K562 (cell line): ENCODE data around the gene LRP10. TPM values are rescaled to one million over a fixed set of nuclear protein-coding genes. Genes with fewer than 3 reads are reported as not detected.

ENCODE experiments used
- CBFA2T2 ChIP-seq: fragments of 450-650 bp; conservative IDR thresholded peaks from 2 replicates; pipeline ENCODE4 v1.6.1; 2017; ENCODE audit warnings: mild to moderate bottlenecking
- CEBPB ChIP-seq: fragments of 450-650 bp; IDR thresholded peaks from 2 replicates; pipeline ENCODE4 v1.6.1; 2016; ENCODE audit warnings: missing genetic modification characterization, missing compliant biosample characterization
- CREB3 ChIP-seq: fragments of 450-650 bp; conservative IDR thresholded peaks from 2 replicates; pipeline ENCODE4 v1.6.1; 2016; ENCODE audit warnings: missing genetic modification characterization, low read depth, mild to moderate bottlenecking, missing compliant biosample characterization, moderate library complexity
- CREBBP ChIP-seq: IDR thresholded peaks from one replicate; pipeline ENCODE4 v1.6.1; 2012; ENCODE audit warnings: low read depth, mild to moderate bottlenecking, control low read depth, inconsistent platforms, low read length
- DACH1 ChIP-seq: fragments of 450-650 bp; IDR thresholded peaks from 2 replicates; pipeline ENCODE4 v1.6.1; 2018; ENCODE audit not compliant: partially characterized antibody
- ERF ChIP-seq: fragments of 450-650 bp; formaldehyde crosslinking; IDR thresholded peaks from 2 replicates; pipeline ENCODE4 v1.4.0; 2020; ENCODE audit warnings: mild to moderate bottlenecking, mixed read lengths
- FOXJ3 ChIP-seq: sonication (generic); formaldehyde crosslinking; IDR thresholded peaks from 2 replicates; pipeline ENCODE4 v1.4.0; 2020; ENCODE audit warnings: mild to moderate bottlenecking, missing genetic modification reagents
- GATAD2A ChIP-seq: fragments of 450-650 bp; IDR thresholded peaks from 2 replicates; pipeline ENCODE4 v1.6.1; 2017
- HNRNPH1 ChIP-seq: fragments of 200-400 bp; formaldehyde crosslinking; optimal IDR thresholded peaks from 2 replicates; pipeline ENCODE3; 2017; ENCODE audit warnings: low read depth, mild to moderate bottlenecking, low read length, moderate library complexity
- HNRNPL ChIP-seq: fragments of 200-400 bp; formaldehyde crosslinking; IDR thresholded peaks from 2 replicates; pipeline ENCODE4 v1.6.1; 2017; ENCODE audit warnings: low read depth, mild to moderate bottlenecking, low read length
- MEIS2 ChIP-seq: fragments of 450-650 bp; IDR thresholded peaks from 2 replicates; pipeline ENCODE4 v1.6.1; 2014; ENCODE audit warnings: mild to moderate bottlenecking; ENCODE audit not compliant: partially characterized antibody
- PRPF4 ChIP-seq: fragments of 200-400 bp; formaldehyde crosslinking; IDR thresholded peaks from one replicate; pipeline ENCODE4 v1.6.1; 2017; ENCODE audit warnings: low read length, low read depth, mild to moderate bottlenecking; ENCODE audit not compliant: insufficient read depth, poor library complexity, severe bottlenecking
- PYGO2 ChIP-seq: fragments of 450-650 bp; IDR thresholded peaks from 2 replicates; pipeline ENCODE4 v1.6.1; 2016; ENCODE audit warnings: mild to moderate bottlenecking, missing genetic modification characterization, moderate library complexity, missing compliant biosample characterization
- RBM22 ChIP-seq: fragments of 200-400 bp; formaldehyde crosslinking; IDR thresholded peaks from 2 replicates; pipeline ENCODE4 v1.6.1; 2018; ENCODE audit warnings: low read length, low read depth; ENCODE audit not compliant: poor library complexity, severe bottlenecking
- RFX1 ChIP-seq: fragments of 450-650 bp; IDR thresholded peaks from 2 replicates; pipeline ENCODE4 v1.6.1; 2016; ENCODE audit warnings: mild to moderate bottlenecking, moderate library complexity
- SMARCA4 ChIP-seq: fragments of 450-650 bp; IDR thresholded peaks from 2 replicates; pipeline ENCODE4 v1.6.1; 2016
- SNIP1 ChIP-seq: fragments of 450-650 bp; IDR thresholded peaks from 2 replicates; pipeline ENCODE4 v1.7.1; 2017; ENCODE audit warnings: low read depth, mild to moderate bottlenecking
- TAF9B ChIP-seq: fragments of 450-650 bp; IDR thresholded peaks from 2 replicates; pipeline ENCODE4 v1.6.1; 2018; ENCODE audit warnings: mild to moderate bottlenecking; ENCODE audit not compliant: partially characterized antibody
- TGIF2 ChIP-seq: sonication (generic); formaldehyde crosslinking; IDR thresholded peaks from 2 replicates; pipeline ENCODE4 v1.8.1; 2022; ENCODE audit warnings: mild to moderate bottlenecking, missing genetic modification reagents, moderate library complexity
- YBX1 ChIP-seq: fragments of 450-650 bp; IDR thresholded peaks from 2 replicates; pipeline ENCODE4 v1.7.1; 2016; ENCODE audit warnings: mild to moderate bottlenecking
- YY1 ChIP-seq, 3 experiments: IDR thresholded peaks; 2 replicates each; pipeline ENCODE4 v1.6.1; 2011; ENCODE audit warnings: low read length in 2 of 3, mild to moderate bottlenecking in 2 of 3, moderate library complexity in 2 of 3, borderline replicate concordance in 1 of 3, control low read depth in 1 of 3, low read depth in 1 of 3; ENCODE audit not compliant: insufficient read depth in 3 of 3, insufficient replicate concordance in 2 of 3, control insufficient read depth in 1 of 3, insufficient read length in 1 of 3; ENCODE audit errors: extremely low read depth in 1 of 3
- ZBTB5 ChIP-seq: fragments of 450-650 bp; IDR thresholded peaks from 2 replicates; pipeline ENCODE4 v1.6.1; 2017; ENCODE audit warnings: antibody characterized with exemption
- ZNF184 ChIP-seq: sonication (generic); formaldehyde crosslinking; IDR thresholded peaks from 2 replicates; pipeline ENCODE4 v1.5.0; 2020; ENCODE audit warnings: missing genetic modification reagents
- ZNF280A ChIP-seq: fragments of 450-650 bp; IDR thresholded peaks from 2 replicates; pipeline ENCODE4 v1.6.1; 2018; ENCODE audit warnings: mild to moderate bottlenecking, low read depth; ENCODE audit not compliant: partially characterized antibody
- ZNF384 ChIP-seq: IDR thresholded peaks from 2 replicates; pipeline ENCODE4 v1.6.1; 2012; ENCODE audit warnings: low read depth, low read length, improper control_type of control experiment
- polyA plus RNA-seq, 8 experiments: library from polyadenylated mRNA; depleted of rRNA in 4 of 8; stranded (reverse) in 5 of 8; unstranded in 3 of 8; fragments of >200 nt; fragmentation: Nextera tagmentation in 2 of 8; fragmentation: Illumina TruSeq in 1 of 8; extraction: Ambion mirVana in 2 of 8; extraction: Trizol in 1 of 8; gene quantifications; 2 replicates each; pipeline versions ENCODE4 v1.2.1 to v1.2.3, GENCODE V29; 2011 to 2014; ENCODE audit warnings: inconsistent platforms in 1 of 8, missing spikeins in 1 of 8
- total RNA-seq, 7 experiments: library from RNA; depleted of rRNA in 6 of 7; stranded (reverse); fragments of >200 nt in 6 of 7; fragmentation: Illumina TruSeq in 2 of 7; extraction: Trizol in 2 of 7; gene quantifications; 2 replicates each; pipeline versions ENCODE4 v1.2.1 to v1.2.3, GENCODE V29; 2011 to 2021; ENCODE audit warnings: low replicate concordance in 1 of 7

The LRP10 gene
- total and polyA plus RNA-seq, 9 of the 15 experiments (the other 6 are each of a cell fraction or from before 2014, with no cell fraction given), result 1.3 to 45.5 (median 10.9) TPM

- TF ChIP-seq ZNF280A (no peak), FOXJ3 (CRISPR knock-in tag) (no peak), HNRNPL (no peak), ERF (CRISPR knock-in tag) (peak; percentile 58; the same call in 1 of the 2 replicates), YBX1 (no peak), RBM22 (no peak), DACH1 (no peak), CREB3 (no peak), CBFA2T2 (no peak), YY1 (IDR thresholded peaks at IDR 0.05; ENCODE audit: borderline replicate concordance in 1 of 3, control insufficient read depth in 1 of 3, extremely low read depth in 1 of 3, insufficient read depth in 3 of 3, insufficient read length in 1 of 3, insufficient replicate concordance in 2 of 3, low read depth in 1 of 3, low read length in 2 of 3) (peak; percentile 94 to 99 (median 97)), HNRNPH1 (no peak), PRPF4 (no peak), SMARCA4 (0 out of 2 replicates have a peak, but pooled peaks have one; percentile 6), CREBBP (no peak), ZNF384 (peak; percentile 34; the same call in 1 of the 2 replicates), PYGO2 (tag) (no peak), GATAD2A (no peak), SNIP1 (no peak), RFX1 (peak; percentile 98), ZNF184 (CRISPR knock-in tag) (no peak), CEBPB (peak; percentile 90), TGIF2 (CRISPR knock-in tag) (no peak), ZBTB5 (peak; percentile 40; the same call in 1 of the 2 replicates), TAF9B (peak; percentile 98), MEIS2 (peak; percentile 62)
Observed at GRCh38 chr14:22929104-22929960, 57.8 kb downstream of the LRP10 start, which contains the start of gene PRMT5 (continued).
